HEK293T (cell line): ENCODE results near the gene COL6A5.

Experiments used
- CTCF ChIA-PET: fragments of 350-600 bp; formaldehyde crosslinking; extraction: SDS; loops from one replicate; lab custom pipeline; 2021; ENCODE audit warnings: antibody characterized with exemption, inconsistent platforms; lab: Yijun Ruan, JAX
- POLR2A ChIA-PET: fragments of 350-600 bp; formaldehyde crosslinking; extraction: SDS; loops from one replicate; lab custom pipeline; 2020; ENCODE audit warnings: antibody characterized with exemption, inconsistent platforms; lab: Yijun Ruan, JAX
- DNase-seq: peaks from one replicate; pipeline ENCODE4 v3.0.0; 2012; ENCODE audit warnings: mixed read lengths; ENCODE audit errors: extremely low spot score
- ARNT ChIP-seq: fragments of 450-650 bp; IDR thresholded peaks from 2 replicates; pipeline ENCODE4 v1.6.1; 2017; ENCODE audit warnings: mild to moderate bottlenecking
- BHLHE40 ChIP-seq: fragments of 450-650 bp; IDR thresholded peaks from 2 replicates; pipeline ENCODE4 v1.6.1; 2016; ENCODE audit warnings: mild to moderate bottlenecking, moderate library complexity, borderline replicate concordance
- CTBP1 ChIP-seq: fragments of 450-650 bp; IDR thresholded peaks from 2 replicates; pipeline ENCODE4 v1.6.1; 2016; ENCODE audit warnings: borderline replicate concordance
- ELF4 ChIP-seq: fragments of 450-650 bp; IDR thresholded peaks from 2 replicates; pipeline ENCODE4 v1.6.1; 2017; ENCODE audit warnings: antibody characterized with exemption
- FOXA1 ChIP-seq: fragments of 450-650 bp; IDR thresholded peaks from 2 replicates; pipeline ENCODE4 v1.6.1; 2016; ENCODE audit warnings: mild to moderate bottlenecking
- FOXK2 ChIP-seq: fragments of 450-650 bp; IDR thresholded peaks from 2 replicates; pipeline ENCODE4 v1.6.1; 2016; ENCODE audit warnings: mild to moderate bottlenecking
- FOXM1 ChIP-seq: fragments of 450-650 bp; IDR thresholded peaks from 2 replicates; pipeline ENCODE4 v1.6.1; 2017; ENCODE audit warnings: mild to moderate bottlenecking, borderline replicate concordance
- HDGF ChIP-seq: fragments of 450-650 bp; IDR thresholded peaks from 2 replicates; pipeline ENCODE4 v1.6.1; 2017; ENCODE audit warnings: antibody characterized with exemption, borderline replicate concordance
- L3MBTL2 ChIP-seq: fragments of 450-650 bp; conservative IDR thresholded peaks from 2 replicates; pipeline ENCODE4 v1.6.1; 2016; ENCODE audit warnings: mild to moderate bottlenecking
- LEF1 ChIP-seq: fragments of 450-650 bp; IDR thresholded peaks from 2 replicates; pipeline ENCODE4 v1.6.1; 2017; ENCODE audit warnings: mild to moderate bottlenecking, borderline replicate concordance
- NFRKB ChIP-seq: fragments of 450-650 bp; IDR thresholded peaks from 2 replicates; pipeline ENCODE4 v1.6.1; 2016; ENCODE audit warnings: mild to moderate bottlenecking, moderate library complexity
- PKNOX1 ChIP-seq: fragments of 450-650 bp; IDR thresholded peaks from 2 replicates; pipeline ENCODE4 v1.6.1; 2016
- SP1 ChIP-seq: fragments of 450-650 bp; IDR thresholded peaks from 2 replicates; pipeline ENCODE4 v1.6.1; 2017
- SUZ12 ChIP-seq: fragments of 450-650 bp; IDR thresholded peaks from 2 replicates; pipeline ENCODE4 v1.6.1; 2016; ENCODE audit warnings: mild to moderate bottlenecking
- TARDBP ChIP-seq: fragments of 450-650 bp; IDR thresholded peaks from 2 replicates; pipeline ENCODE4 v1.6.1; 2016
- ZNF384 ChIP-seq: fragments of 450-650 bp; IDR thresholded peaks from 2 replicates; pipeline ENCODE4 v1.6.1; 2016

COL6A5 gene

DNA sequence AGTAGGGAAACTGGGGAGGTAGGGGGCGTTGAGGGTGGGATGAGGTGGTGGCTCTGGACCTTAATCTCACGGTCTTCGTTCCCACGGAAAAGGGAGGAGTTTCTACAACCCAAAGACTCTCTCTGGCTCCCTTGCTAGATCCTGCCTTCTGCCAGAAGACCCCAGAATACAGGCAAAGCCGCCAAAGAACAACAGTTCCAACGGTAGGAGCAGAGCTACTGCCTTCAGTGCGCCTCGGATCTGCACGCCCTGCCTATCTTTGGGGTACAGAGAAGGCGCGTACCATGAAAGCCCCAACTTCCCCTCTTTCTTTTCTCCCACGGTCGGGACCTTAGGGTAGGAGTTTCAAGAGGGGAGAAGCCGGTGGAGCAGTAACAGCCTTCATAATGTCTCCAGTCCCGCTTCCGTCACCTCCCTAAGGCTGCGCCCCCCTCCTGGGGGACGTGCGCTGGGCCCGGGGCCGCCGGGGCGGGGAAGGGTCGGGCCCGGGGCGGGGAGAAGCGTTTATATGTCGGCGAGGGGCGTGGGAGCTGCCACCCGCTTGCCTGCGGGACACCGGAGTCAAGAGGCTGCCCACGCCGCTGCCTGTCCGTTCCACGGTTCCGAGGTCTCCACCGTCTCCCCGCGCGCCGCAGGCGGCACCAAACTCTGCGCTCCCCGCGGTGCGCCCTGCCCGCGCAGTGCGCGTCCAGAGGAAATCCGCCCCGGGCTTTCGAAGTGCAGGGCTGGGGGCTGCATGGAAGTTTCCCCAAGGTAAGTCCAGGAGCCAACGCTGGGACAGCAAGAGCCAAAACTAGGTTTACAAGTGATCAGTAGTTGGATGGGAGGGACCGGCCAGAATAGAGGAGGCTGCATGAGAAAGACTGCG is 171.4 kb downstream of the COL6A5 start, which contains the start of gene COL6A6:
Gene COL6A6 (plus strand): TSS at position 533 of the 868 bp plus-strand sequence. CDS start 43,188 bp downstream, outside the sequence.
- POLR2A ChIA-PET = no interaction called here
- CTCF ChIA-PET = no interaction called here
- DNase-seq = peak; percentile 36

DNA sequence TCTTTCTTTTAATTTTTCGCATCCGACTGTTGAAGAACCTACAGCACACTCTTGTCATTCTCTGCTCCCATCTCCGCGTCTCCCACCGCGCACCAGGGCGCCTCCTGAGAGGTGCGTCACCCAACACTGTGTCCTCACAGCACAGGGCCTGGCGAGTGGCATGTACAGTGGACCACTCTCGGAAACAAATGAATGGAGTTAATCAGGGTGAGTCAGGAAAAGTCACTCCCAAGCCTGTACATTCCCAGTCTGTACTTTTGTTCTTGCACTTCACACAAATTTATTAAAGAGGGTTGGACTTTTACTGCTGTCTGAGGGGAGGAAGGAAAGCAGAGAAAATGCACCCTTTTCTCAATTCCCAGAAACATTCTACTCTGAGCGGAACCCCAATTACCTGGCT is 172.1 kb downstream of the COL6A5 start:
- ChIA-PET POLR2A (no interaction called here), CTCF (no interaction called here)
- TF ChIP-seq SUZ12 (no peak), FOXK2 (no peak), FOXA1 (no peak), FOXM1 (no peak), BHLHE40 (no peak), L3MBTL2 (no peak), NFRKB (no peak)
- DNase-seq = peak; percentile 13

More for the DNA sequence above, 171.4 kb downstream of the COL6A5 start, which contains the start of gene COL6A6:
- TF ChIP-seq TARDBP = no peak
- TF ChIP-seq LEF1 = no peak

GRCh38 chr3:130519754-130520153 is 174.3 kb downstream of the COL6A5 start:
- no peak for DNase-seq
- CTCF ChIA-PET = interaction anchor here (1.0 kb wide), 1 partner anchor 19 kb away, joined by 3 read pairs; no protein-coding TSS in a partner anchor
- POLR2A ChIA-PET = no interaction called here
- TF ChIP-seq L3MBTL2 (no peak), LEF1 (no peak), NFRKB (no peak), ARNT (no peak), ZNF384 (no peak), TARDBP (no peak), PKNOX1 (no peak), SP1 (no peak), ELF4 (no peak)

DNA sequence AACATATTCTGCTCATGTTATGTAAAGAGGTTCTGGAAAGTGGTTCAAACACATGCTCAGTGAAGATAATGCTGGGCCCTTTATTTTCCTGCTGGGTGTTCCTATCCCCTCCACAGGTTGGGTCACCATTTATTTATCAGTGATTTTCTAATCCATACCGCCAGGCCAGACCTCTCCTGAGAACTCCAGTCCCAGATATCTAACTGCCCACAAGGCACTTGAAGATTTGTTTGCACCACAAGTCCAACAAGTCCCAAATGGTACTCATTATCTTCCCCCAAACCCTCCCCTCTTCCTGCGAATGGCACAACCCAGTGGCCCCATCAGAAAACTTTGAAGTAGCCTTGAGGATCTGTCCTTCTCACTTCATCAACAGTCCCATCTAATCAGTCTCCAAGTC is 176.9 kb downstream of the COL6A5 start:
- TF ChIP-seq L3MBTL2 (no peak), TARDBP (no peak), ARNT (no peak), CTBP1 (no peak)
- POLR2A ChIA-PET = no interaction called here
- no peak for DNase-seq
- CTCF ChIA-PET = no interaction called here

DNA sequence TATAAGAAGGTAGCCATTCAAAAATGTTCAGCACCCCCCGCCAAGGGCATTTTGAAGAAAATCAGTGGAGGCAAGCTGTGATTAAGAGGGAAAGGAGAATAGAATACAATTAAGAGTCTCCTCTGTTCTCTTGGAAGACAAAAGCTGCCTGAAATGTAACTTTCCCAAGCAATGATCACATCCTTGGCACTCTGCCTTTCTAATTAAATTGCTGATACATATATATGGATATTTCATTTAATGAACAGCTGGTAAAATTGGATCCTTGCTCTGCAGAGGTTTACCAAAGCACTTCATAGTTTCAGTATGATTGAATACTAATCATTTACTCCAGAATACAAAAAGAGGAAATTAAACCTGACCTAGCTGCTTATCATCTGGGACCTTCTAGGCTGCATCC is 182.0 kb downstream of the COL6A5 start:
- ChIA-PET CTCF (interaction anchor here (0.7 kb wide), 1 partner anchor 251 kb away, joined by 3 read pairs; no protein-coding TSS in a partner anchor), POLR2A (no interaction called here)
- no peak for DNase-seq
- TF ChIP-seq SP1 = no peak
- no peak for TF ChIP-seq TARDBP
- no peak for TF ChIP-seq HDGF
- TF ChIP-seq PKNOX1 = no peak
- TF ChIP-seq FOXK2 = no peak
- TF ChIP-seq LEF1 = no peak
- TF ChIP-seq ARNT = no peak
- no peak for TF ChIP-seq SUZ12

DNA sequence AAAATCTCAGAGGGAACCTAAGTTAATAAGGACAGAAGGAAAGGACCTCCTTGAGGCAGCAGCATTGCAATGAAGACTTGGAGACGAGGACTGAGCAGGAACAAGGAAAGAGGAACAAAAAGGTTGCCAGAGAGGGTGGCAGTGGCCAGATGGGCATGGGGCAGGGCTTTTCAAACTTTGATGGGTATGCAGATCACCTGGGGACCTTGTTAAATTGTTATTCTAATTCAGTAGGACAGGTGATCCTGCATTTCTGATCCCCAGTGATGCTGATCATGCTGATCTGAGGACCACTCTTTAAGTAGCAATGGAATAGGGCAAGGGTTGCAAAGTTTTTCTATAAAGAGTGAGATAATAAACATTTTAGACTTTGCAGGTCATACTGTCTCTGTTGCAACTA is 182.6 kb downstream of the COL6A5 start:
- POLR2A ChIA-PET = interaction anchor here (0.5 kb wide), 1 partner anchor 27 kb away, joined by 3 read pairs; no protein-coding TSS in a partner anchor
- no peak for TF ChIP-seq SUZ12
- no peak for TF ChIP-seq FOXM1
- TF ChIP-seq LEF1 = no peak
- TF ChIP-seq ZNF384 = no peak
- TF ChIP-seq ELF4 = no peak
- no peak for TF ChIP-seq FOXK2
- no peak for TF ChIP-seq FOXA1
- CTCF ChIA-PET = interaction anchor here (0.7 to 1.0 kb wide), 2 partner anchors 252 kb away, joined by 3 read pairs; no protein-coding TSS in a partner anchor
- no peak for DNase-seq

DNA sequence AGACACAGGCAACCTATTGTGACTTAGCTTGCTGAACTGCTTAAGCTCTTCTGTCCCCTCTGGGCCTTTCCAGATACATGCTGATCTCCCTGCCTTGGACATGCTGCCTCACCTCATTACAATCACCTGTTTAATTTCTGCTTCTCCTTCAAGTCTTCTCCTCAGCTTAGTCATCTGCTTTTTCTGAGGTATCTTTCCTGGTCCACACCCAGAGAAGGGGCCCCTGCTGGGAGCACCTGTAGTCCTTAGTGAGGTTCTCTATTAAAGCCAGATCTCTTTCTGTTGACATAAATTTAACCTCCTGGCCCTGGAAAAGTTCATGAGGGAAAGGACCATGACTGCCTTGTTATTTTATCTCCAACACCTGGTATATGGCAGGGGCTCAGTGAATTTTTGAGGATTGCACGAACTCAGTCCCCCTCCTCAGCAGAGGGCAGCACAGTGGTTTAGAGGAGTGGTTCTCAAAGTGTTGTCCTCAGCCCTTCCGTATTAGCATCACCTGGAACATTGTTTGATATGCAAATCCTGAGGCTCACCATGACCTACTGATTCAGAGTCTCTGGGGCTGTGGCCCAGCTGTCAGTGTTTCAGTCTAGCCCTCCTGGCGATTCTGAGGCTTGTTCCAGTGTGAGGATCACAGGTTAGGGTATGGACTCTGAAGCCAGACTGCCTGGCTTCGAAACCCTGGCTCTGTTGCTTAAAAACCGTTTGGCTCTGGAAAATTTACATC is 184.2 kb downstream of the COL6A5 start:
- POLR2A ChIA-PET = no interaction called here
- CTCF ChIA-PET = no interaction called here
- DNase-seq = no peak
- no peak for TF ChIP-seq SUZ12
- TF ChIP-seq FOXA1 = no peak
- TF ChIP-seq ARNT = no peak
- TF ChIP-seq LEF1 = no peak
- TF ChIP-seq HDGF = no peak
- no peak for TF ChIP-seq BHLHE40
- TF ChIP-seq FOXK2 = no peak
- TF ChIP-seq NFRKB = no peak
- TF ChIP-seq ZNF384 = no peak
- TF ChIP-seq CTBP1 = no peak
- no peak for TF ChIP-seq SP1
- TF ChIP-seq ELF4 = no peak
